Astrocyte (in vitro differentiated cells and primary cell): ENCODE measurements around the gene L3MBTL4. TPM values are rescaled to one million over a fixed set of nuclear protein-coding genes. Genes with fewer than 3 reads are reported as not detected.

Experiments used
- DNase-seq: peaks from one replicate; pipeline ENCODE4 v3.0.0-alpha.2; 2010; ENCODE audit warnings: low read depth
- FAIRE-seq: peaks from 2 replicates; lab custom pipeline; 2011; peaks lifted over from hg19 to GRCh38; lab: Jason Lieb, UNC
- H2AFZ ChIP-seq: 2 replicates; pipeline ENCODE4 v1.6.0; 2012; ENCODE audit warnings: low read depth, low read length, inconsistent platforms
- H3K27ac ChIP-seq: 2 replicates; pipeline ENCODE4 v1.5.1; 2011; ENCODE audit warnings: low read depth, low read length, inconsistent platforms
- H3K27me3 ChIP-seq: 2 replicates; pipeline ENCODE4 v1.6.0; 2011; ENCODE audit warnings: low read length, inconsistent platforms; ENCODE audit not compliant: insufficient read depth
- H3K36me3 ChIP-seq: 2 replicates; pipeline ENCODE4 v1.5.1; 2011; ENCODE audit warnings: low read length, inconsistent platforms; ENCODE audit not compliant: insufficient read depth
- H3K4me1 ChIP-seq: 2 replicates; pipeline ENCODE4 v1.5.1; 2011; ENCODE audit warnings: low read length, inconsistent platforms; ENCODE audit not compliant: insufficient read depth
- H3K4me2 ChIP-seq: 2 replicates; pipeline ENCODE4 v1.6.0; 2012; ENCODE audit warnings: low read length, inconsistent platforms
- H3K4me3 ChIP-seq: 2 replicates; pipeline ENCODE4 v1.5.1; 2011; ENCODE audit warnings: low read depth, mild to moderate bottlenecking, low read length, inconsistent platforms; ENCODE audit not compliant: insufficient read depth
- H3K79me2 ChIP-seq: 2 replicates; pipeline ENCODE4 v1.6.0; 2012; ENCODE audit warnings: mild to moderate bottlenecking, low read length, inconsistent platforms; ENCODE audit not compliant: insufficient read depth
- H3K9ac ChIP-seq: 2 replicates; pipeline ENCODE4 v1.6.0; 2012; ENCODE audit warnings: mild to moderate bottlenecking, low read length, inconsistent platforms
- H3K9me3 ChIP-seq: 2 replicates; pipeline ENCODE4 v1.5.1; 2012; ENCODE audit warnings: low read depth, mild to moderate bottlenecking, low read length, inconsistent platforms; ENCODE audit not compliant: insufficient read depth
- H4K20me1 ChIP-seq: 2 replicates; pipeline ENCODE4 v1.6.0; 2012; ENCODE audit warnings: low read length, inconsistent platforms; ENCODE audit not compliant: insufficient read depth
- H3K27ac Mint-ChIP-seq: one replicate; pipeline ENCODE4 v1.8.0; 2021; ENCODE audit warnings: mild to moderate bottlenecking, mixed read lengths; ENCODE audit not compliant: unreplicated experiment
- H3K27me3 Mint-ChIP-seq: one replicate; pipeline ENCODE4 v1.8.0; 2021; ENCODE audit warnings: low read depth, mixed read lengths; ENCODE audit not compliant: unreplicated experiment
- H3K36me3 Mint-ChIP-seq: one replicate; pipeline ENCODE4 v1.8.0; 2021; ENCODE audit warnings: low read depth, mixed read lengths; ENCODE audit not compliant: unreplicated experiment
- H3K4me1 Mint-ChIP-seq: one replicate; pipeline ENCODE4 v1.8.0; 2021; ENCODE audit warnings: low read depth, mixed read lengths; ENCODE audit not compliant: unreplicated experiment
- H3K4me3 Mint-ChIP-seq: one replicate; pipeline ENCODE4 v1.8.0; 2021; ENCODE audit warnings: mild to moderate bottlenecking, moderate library complexity, mixed read lengths; ENCODE audit not compliant: unreplicated experiment
- H3K9me3 Mint-ChIP-seq: one replicate; pipeline ENCODE4 v1.8.0; 2021; ENCODE audit warnings: mild to moderate bottlenecking, mixed read lengths; ENCODE audit not compliant: unreplicated experiment
- EZH2 ChIP-seq: IDR thresholded peaks from 2 replicates; pipeline ENCODE4 v1.6.1; 2012; ENCODE audit warnings: mild to moderate bottlenecking, low read length, inconsistent platforms; ENCODE audit not compliant: insufficient read depth
- total RNA-seq: library from RNA; stranded (reverse); gene quantifications from 2 replicates; pipeline ENCODE4 v1.2.1, GENCODE V29; 2021
- TF ChIP-seq, protein P1 (sequence below): IDR thresholded peaks from 2 replicates; pipeline ENCODE4 v1.5.1; 2011; ENCODE audit warnings: low read depth, mild to moderate bottlenecking, inconsistent platforms, low read length, moderate library complexity; ENCODE audit not compliant: insufficient read depth

Gene L3MBTL4
- total RNA-seq, 1 donor from 2014 or later = 0.52 TPM

DNA sequence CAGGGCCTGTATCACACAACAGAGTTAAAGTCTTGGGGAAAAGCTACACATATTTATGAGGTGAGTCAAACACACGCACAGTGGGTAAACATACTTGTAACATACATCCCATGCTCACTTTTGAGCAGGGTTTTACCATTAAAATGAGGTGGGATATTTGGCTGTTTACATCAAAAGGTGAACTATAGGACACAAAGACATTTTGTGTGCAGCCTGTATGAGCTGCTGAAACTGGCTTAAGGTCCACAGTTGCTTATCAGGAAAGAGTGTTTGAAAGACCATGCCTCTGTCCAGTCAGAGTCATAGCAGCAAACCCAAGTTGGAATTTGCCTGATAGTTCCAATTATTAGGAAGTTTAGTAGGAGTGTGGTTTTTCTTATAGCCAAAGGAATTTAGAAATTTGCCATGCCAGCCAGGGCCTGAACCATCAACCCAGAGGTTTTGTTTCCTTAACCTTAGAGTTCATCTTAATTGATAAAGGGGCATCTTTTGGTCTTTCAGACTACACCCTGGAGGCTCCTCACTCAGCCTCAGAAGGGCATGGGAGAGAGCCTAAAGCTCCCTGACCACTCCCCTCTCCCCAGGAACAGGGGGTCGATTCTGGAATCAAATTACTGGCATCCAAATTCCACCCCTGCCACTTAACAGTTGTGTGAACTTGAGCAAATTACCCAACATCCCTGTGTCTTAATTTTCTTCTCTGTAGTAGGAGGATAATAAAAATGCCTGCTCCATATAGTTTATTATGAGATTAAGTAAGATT, 29.9 kb upstream of the L3MBTL4 start:
- H3K9ac ChIP-seq = no peak overlapping the region
- H3K27ac Mint-ChIP-seq = no peak overlapping the region
- H3K9me3 Mint-ChIP-seq = no peaks in the 10 kb centered on the region
- DNase-seq (no peak), FAIRE-seq (no peak)
- H4K20me1 ChIP-seq = no peaks in the 10 kb centered on the region
- no peak overlapping the region for H3K4me2 ChIP-seq
- no peaks in the 10 kb centered on the region for H3K27me3 ChIP-seq
- H3K36me3 ChIP-seq = no peaks in the 10 kb centered on the region
- no peaks in the 10 kb centered on the region for H3K27me3 Mint-ChIP-seq
- H3K4me3 ChIP-seq = no peak overlapping the region
- no peak for TF ChIP-seq EZH2
- TF ChIP-seq, protein P1, sequence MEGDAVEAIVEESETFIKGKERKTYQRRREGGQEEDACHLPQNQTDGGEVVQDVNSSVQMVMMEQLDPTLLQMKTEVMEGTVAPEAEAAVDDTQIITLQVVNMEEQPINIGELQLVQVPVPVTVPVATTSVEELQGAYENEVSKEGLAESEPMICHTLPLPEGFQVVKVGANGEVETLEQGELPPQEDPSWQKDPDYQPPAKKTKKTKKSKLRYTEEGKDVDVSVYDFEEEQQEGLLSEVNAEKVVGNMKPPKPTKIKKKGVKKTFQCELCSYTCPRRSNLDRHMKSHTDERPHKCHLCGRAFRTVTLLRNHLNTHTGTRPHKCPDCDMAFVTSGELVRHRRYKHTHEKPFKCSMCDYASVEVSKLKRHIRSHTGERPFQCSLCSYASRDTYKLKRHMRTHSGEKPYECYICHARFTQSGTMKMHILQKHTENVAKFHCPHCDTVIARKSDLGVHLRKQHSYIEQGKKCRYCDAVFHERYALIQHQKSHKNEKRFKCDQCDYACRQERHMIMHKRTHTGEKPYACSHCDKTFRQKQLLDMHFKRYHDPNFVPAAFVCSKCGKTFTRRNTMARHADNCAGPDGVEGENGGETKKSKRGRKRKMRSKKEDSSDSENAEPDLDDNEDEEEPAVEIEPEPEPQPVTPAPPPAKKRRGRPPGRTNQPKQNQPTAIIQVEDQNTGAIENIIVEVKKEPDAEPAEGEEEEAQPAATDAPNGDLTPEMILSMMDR = no peak
- H3K79me2 ChIP-seq = no peaks in the 10 kb centered on the region
- peaks cover 10% of the 10 kb centered on the region for H3K4me1 Mint-ChIP-seq
- no peaks in the 10 kb centered on the region for H3K9me3 ChIP-seq
- H3K4me1 ChIP-seq = no peaks in the 10 kb centered on the region
- no peak overlapping the region for H3K27ac ChIP-seq
- H2AFZ ChIP-seq = no peak overlapping the region
- no peaks in the 10 kb centered on the region for H3K36me3 Mint-ChIP-seq
- no peak overlapping the region for H3K4me3 Mint-ChIP-seq

DNA sequence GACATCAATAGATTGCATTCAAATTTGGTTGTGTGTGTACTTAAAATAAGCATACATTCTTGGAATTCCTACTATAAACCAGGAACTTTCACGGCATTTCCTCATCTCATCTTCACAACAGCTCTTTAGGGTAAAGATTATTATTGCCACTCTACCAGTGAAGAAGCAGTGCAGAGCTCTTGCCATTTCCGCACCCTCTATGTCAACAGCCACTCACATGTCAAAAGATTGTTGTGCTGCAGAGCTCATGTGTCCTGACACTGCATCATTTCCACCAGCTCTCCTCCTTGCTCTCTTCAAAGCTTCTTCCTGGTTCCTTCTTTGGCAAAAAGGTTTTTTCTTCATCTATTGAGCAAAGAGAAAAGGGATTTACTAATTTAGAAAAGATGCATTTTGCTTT, 26.5 kb upstream of the L3MBTL4 start:
- Histone ChIP-seq H4K20me1 (no peaks in the 10 kb centered on the region), H3K27ac (no peak overlapping the region), H3K36me3 (no peaks in the 10 kb centered on the region), H3K4me1 (no peaks in the 10 kb centered on the region), H3K4me3 (no peak overlapping the region), H3K4me2 (no peak overlapping the region), H3K27me3 (no peaks in the 10 kb centered on the region), H3K79me2 (no peaks in the 10 kb centered on the region), H3K9me3 (no peaks in the 10 kb centered on the region), H3K9ac (no peak overlapping the region), H2AFZ (no peak overlapping the region)
- DNase-seq (no peak), FAIRE-seq (no peak)
- no peak overlapping the region for H3K27ac Mint-ChIP-seq
- peaks cover 10% of the 10 kb centered on the region for H3K4me1 Mint-ChIP-seq
- H3K27me3 Mint-ChIP-seq = peaks cover 3% of the 10 kb centered on the region
- TF ChIP-seq, protein P1 = no peak
- TF ChIP-seq EZH2 = no peak
- H3K9me3 Mint-ChIP-seq = no peaks in the 10 kb centered on the region
- H3K36me3 Mint-ChIP-seq = no peaks in the 10 kb centered on the region
- no peak overlapping the region for H3K4me3 Mint-ChIP-seq
